ENCODE results near the gene KEAP1. TPM values are rescaled to one million over a fixed set of nuclear protein-coding genes. Genes with fewer than 3 reads are reported as not detected.

KEAP1 gene
- total RNA-seq, 1 donor from 2014 or later = 67.5 TPM

DNA sequence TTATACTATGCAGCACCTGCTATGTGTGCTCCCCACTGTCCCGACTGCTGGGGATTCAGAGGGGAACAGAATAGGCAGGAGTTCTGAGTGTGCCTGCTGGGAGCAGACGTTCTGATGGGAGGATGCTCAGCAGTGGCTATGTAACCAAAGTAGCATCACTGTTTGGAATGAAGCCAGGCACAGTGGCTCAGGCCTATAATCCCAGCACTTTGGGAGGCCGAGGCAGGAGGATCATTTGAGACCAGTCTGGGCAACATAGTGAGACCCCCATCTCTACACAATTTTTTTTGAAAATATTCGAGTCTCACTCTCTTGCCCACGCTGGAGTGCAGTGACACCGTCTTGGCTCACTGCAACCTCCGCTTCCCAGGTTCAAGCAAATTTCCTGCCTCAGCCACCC is 46.6 kb upstream of the KEAP1 start:
- Histone ChIP-seq H3K4me3 (no peak overlapping the region), H3K36me3 (peaks cover 92% of the 10 kb centered on the region), H3K4me1 (peaks cover 14% of the 10 kb centered on the region), H3K9me3 (no peaks in the 10 kb centered on the region), H3K27ac (no peak overlapping the region), H3K27me3 (ENCODE audit: low read depth) (no peaks in the 10 kb centered on the region)
- TF ChIP-seq, protein P1, sequence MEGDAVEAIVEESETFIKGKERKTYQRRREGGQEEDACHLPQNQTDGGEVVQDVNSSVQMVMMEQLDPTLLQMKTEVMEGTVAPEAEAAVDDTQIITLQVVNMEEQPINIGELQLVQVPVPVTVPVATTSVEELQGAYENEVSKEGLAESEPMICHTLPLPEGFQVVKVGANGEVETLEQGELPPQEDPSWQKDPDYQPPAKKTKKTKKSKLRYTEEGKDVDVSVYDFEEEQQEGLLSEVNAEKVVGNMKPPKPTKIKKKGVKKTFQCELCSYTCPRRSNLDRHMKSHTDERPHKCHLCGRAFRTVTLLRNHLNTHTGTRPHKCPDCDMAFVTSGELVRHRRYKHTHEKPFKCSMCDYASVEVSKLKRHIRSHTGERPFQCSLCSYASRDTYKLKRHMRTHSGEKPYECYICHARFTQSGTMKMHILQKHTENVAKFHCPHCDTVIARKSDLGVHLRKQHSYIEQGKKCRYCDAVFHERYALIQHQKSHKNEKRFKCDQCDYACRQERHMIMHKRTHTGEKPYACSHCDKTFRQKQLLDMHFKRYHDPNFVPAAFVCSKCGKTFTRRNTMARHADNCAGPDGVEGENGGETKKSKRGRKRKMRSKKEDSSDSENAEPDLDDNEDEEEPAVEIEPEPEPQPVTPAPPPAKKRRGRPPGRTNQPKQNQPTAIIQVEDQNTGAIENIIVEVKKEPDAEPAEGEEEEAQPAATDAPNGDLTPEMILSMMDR (IDR thresholded peaks at IDR 0.05) = no peak
- intact Hi-C loops (cut with DNase I) = no loop called here
- DNase-seq = no peak
- no peak for ATAC-seq

DNA sequence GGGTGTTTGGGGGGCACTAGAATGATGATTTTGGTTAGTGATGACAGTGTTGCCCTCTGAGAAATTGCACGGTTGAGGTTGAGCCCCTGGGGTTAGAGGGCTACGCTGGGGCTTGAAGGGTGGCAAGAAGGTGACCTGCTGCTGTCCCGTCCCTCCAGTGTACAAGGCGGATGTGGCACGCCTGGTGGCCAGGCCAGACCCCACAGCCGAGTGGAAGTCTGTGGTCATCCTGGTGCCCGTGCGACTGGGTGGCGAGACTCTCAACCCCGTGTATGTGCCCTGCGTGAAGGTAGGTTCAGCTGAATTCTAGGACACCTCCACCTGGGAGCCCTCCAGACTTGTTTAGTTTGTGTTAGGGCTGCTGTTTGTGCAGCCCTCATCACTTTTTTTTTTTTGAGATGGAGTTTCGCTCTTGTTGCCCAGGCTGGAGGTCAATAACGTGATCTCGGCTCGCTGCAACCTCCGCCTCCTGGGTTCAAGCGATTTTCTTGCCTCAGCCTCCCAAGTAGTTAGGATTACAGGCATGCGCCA is 45.7 kb upstream of the KEAP1 start:
- intact Hi-C loops (cut with DNase I) = no loop called here
- peaks cover 83% of the 10 kb centered on the region for H3K36me3 ChIP-seq
- H3K9me3 ChIP-seq = no peaks in the 10 kb centered on the region
- ATAC-seq = no peak
- TF ChIP-seq, protein P1 (IDR thresholded peaks at IDR 0.05) = no peak
- no peak overlapping the region for H3K4me3 ChIP-seq
- no peak overlapping the region for H3K27ac ChIP-seq
- no peak for DNase-seq
- H3K27me3 ChIP-seq (ENCODE audit: low read depth) = no peaks in the 10 kb centered on the region
- peaks cover 19% of the 10 kb centered on the region for H3K4me1 ChIP-seq

DNA sequence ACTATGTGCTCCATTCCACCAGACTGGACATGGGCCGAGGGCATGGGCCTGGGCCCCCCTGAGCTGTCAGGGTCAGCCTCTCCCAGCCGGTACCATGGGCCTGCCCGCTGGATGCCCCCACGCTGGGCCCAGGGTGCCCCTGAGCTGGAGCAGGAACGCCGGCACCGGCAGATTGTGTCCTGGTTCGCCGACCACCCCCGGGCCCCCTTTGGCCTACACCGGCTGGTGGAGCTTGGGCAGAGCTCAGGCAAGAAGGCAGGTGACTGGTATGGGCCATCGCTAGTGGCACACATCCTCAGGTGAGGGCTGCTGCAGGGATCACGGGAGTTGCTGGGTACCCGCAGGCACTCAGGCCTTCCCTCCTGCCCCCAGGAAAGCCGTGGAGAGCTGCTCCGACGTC is 43.7 kb upstream of the KEAP1 start:
- intact Hi-C loops (cut with DNase I) = no loop called here

DNA sequence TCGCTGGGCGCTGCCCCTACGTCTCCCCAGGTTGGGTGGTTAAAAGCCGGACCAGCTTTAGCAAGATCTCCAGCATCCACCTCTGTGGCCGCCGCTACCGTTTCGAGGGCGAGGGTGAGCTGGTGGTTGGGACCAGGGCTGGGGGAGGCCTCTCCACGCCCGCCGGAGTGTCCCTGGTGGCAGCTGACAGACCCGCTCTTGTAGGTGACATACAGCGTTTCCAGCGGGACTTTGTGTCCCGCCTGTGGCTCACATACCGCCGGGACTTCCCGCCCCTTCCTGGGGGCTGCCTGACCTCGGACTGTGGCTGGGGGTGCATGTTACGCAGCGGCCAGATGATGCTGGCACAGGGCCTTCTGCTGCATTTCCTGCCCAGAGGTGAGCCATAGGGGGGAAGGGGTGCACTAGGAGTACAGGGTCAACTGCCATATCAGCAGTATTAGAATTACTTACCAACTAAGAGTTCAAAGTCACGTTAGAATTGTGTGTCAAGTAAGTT is 41.6 kb upstream of the KEAP1 start:
- TF ChIP-seq, protein P1 (IDR thresholded peaks at IDR 0.05) = no peak
- DNase-seq (no peak), ATAC-seq (no peak)
- H3K36me3 ChIP-seq = peaks cover 43% of the 10 kb centered on the region
- intact Hi-C loops (cut with DNase I) = no loop called here
- no peaks in the 10 kb centered on the region for H3K9me3 ChIP-seq
- H3K27ac ChIP-seq = no peak overlapping the region
- H3K27me3 ChIP-seq (ENCODE audit: low read depth) = no peaks in the 10 kb centered on the region
- peaks cover 19% of the 10 kb centered on the region for H3K4me1 ChIP-seq
- peak overlapping the region; percentile 88 for H3K4me3 ChIP-seq

More for the DNA sequence above, 43.7 kb upstream of the KEAP1 start:
- TF ChIP-seq, protein P1 (IDR thresholded peaks at IDR 0.05) = no peak
- DNase-seq (no peak), ATAC-seq (no peak)
- H3K4me3 ChIP-seq = no peak overlapping the region
- H3K9me3 ChIP-seq = no peaks in the 10 kb centered on the region
- no peak overlapping the region for H3K27ac ChIP-seq
- H3K36me3 ChIP-seq = peaks cover 63% of the 10 kb centered on the region
- H3K27me3 ChIP-seq (ENCODE audit: low read depth) = no peaks in the 10 kb centered on the region
- H3K4me1 ChIP-seq = peaks cover 19% of the 10 kb centered on the region

DNA sequence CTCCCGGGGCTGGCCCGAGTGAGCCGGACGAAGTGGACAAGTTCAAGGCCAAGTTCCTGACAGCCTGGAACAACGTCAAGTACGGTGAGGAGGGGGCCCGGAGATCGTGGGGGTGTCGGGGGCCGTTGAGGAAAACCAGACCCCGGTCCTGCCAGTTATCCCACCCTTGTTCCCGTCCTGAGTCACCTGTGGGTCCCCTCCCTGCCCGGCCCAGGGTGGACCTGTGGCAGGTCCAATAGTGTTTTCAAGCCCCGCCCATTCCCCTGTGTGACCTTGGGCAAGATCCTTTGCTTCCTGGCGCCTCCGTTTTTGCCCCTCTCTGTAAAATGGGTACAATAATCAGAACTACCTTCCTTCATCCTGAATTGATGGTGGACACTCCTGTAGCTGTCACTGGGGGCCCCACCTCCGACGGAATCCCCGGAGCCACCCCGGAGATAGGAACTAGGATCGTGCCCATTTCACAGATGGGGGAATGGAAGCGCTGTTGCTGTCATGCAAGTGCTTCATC is 41.1 kb upstream of the KEAP1 start:
- H3K27ac ChIP-seq = peak overlapping the region; percentile 91
- TF ChIP-seq, protein P1 (IDR thresholded peaks at IDR 0.05) = no peak
- H3K4me3 ChIP-seq = peak overlapping the region; percentile 88
- DNase-seq (no peak), ATAC-seq (peak; percentile 47 to 63)
- no peaks in the 10 kb centered on the region for H3K9me3 ChIP-seq
- intact Hi-C loops (cut with DNase I) = no loop called here
- no peaks in the 10 kb centered on the region for H3K27me3 ChIP-seq (ENCODE audit: low read depth)
- H3K4me1 ChIP-seq = peaks cover 19% of the 10 kb centered on the region
- H3K36me3 ChIP-seq = peaks cover 38% of the 10 kb centered on the region
